ENCODE results near the gene IL10RA. TPM values are rescaled to one million over a fixed set of nuclear protein-coding genes. Genes with fewer than 3 reads are reported as not detected.

Gene IL10RA
- total and polyA plus RNA-seq, 2 of the 4 experiments (the other 2 are of a cell fraction), result 0.12 TPM; not detected in 1

DNA sequence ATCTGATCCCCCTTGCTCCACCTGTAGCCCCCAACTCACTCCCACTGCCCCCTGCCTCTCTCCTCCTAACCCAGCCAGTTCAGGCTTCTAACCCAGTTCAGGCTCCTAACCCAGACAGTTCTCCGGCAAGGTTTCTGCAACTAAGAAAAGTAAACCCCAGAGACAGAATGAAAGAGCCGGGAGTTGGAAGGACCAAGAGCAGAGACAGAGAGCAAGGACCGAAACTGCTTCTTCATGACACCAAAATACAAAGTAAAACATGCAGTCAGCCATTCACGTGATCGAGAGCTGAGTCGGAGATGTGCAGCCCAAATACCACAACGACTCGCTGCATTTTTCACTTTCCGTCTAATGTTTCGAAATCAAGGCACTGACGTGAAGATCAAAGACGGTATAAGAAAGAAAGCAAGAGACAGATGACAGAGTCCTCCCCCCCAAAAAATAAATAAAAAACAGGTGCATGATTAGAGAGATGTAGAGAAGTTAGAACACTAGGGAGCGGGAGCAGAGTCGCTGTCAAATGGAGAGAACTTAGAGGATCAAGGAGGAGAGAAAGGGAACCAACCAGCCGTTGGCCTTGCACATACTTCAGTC lies 884 bp downstream of the IL10RA start:
- Histone ChIP-seq H3K56ac (ENCODE audit: extremely low read depth, insufficient read depth, low read length) (no peak overlapping the region), H2BK5ac (ENCODE audit: low read depth, low read length, poor library complexity, severe bottlenecking) (no peak overlapping the region), H3K9me3 (ENCODE audit: control insufficient read depth, insufficient read depth, low read length) (no peaks in the 10 kb centered on the region), H4K8ac (ENCODE audit: low read depth in 2 of 2, low read length in 2 of 2) (no peak overlapping the region), H3K4me1 (ENCODE audit: control insufficient read depth, insufficient read depth, low read length) (peaks cover 2% of the 10 kb centered on the region; the same call in 1 of the 2 replicates), H3K79me1 (ENCODE audit: low read depth in 1 of 2, low read length in 2 of 2) (no peaks in the 10 kb centered on the region), H3K4me3 (ENCODE audit: insufficient read depth, low read depth, low read length) (no peak overlapping the region), H3K36me3 (ENCODE audit: control insufficient read depth, insufficient read depth, low read length) (no peaks in the 10 kb centered on the region), H3K23ac (ENCODE audit: low read depth, low read length) (no peak overlapping the region), H3K18ac (ENCODE audit: low read depth, low read length) (no peak overlapping the region), H2AK5ac (ENCODE audit: low read depth, low read length) (no peak overlapping the region), H3K4me2 (ENCODE audit: low read depth, low read length) (no peak overlapping the region), H4K91ac (ENCODE audit: insufficient read depth, low read depth, low read length) (no peak overlapping the region), H3K14ac (replicated peaks; ENCODE audit: low read depth, low read length) (no peak overlapping the region), H2AFZ (replicated peaks; ENCODE audit: low read length, poor library complexity) (no peak overlapping the region), H2BK15ac (ENCODE audit: low read depth, low read length) (no peak overlapping the region), H4K5ac (ENCODE audit: low read depth, low read length) (no peak overlapping the region), H3K27me3 (ENCODE audit: control insufficient read depth, insufficient read depth, low read length) (peaks cover 18% of the 10 kb centered on the region), H3K9ac (ENCODE audit: low read depth, low read length) (no peak overlapping the region), H4K20me1 (ENCODE audit: insufficient read depth, low read length) (no peaks in the 10 kb centered on the region), H3K4ac (ENCODE audit: low read depth, low read length) (no peak overlapping the region), H2AK9ac (replicated peaks; ENCODE audit: low read depth, low read length, poor library complexity) (no peak overlapping the region), H2BK20ac (ENCODE audit: low read depth, low read length) (no peak overlapping the region), H3K27ac (ENCODE audit: insufficient read depth, low read length) (no peak overlapping the region), H3K9me1 (ENCODE audit: insufficient read depth, low read length) (no peaks in the 10 kb centered on the region), H2BK120ac (ENCODE audit: low read depth, low read length) (no peak overlapping the region)
- intact Hi-C loops (cut with micrococcal nuclease), result no loop called here
- POLR2A ChIA-PET (ENCODE audit: unreplicated experiment), result no interaction called here
- TF ChIP-seq POLR2A (IDR thresholded peaks at IDR 0.05; ENCODE audit: low read depth, low read length), result no peak
- TF ChIP-seq MAZ (IDR thresholded peaks at IDR 0.05; ENCODE audit: borderline replicate concordance, low read depth, low read length), result no peak
- TF ChIP-seq NFE2L2 (IDR thresholded peaks at IDR 0.05; ENCODE audit: low read depth, low read length), result no peak
- TF ChIP-seq CHD1 (IDR thresholded peaks at IDR 0.05; ENCODE audit: low read depth, low read length), result no peak
- TF ChIP-seq BHLHE40 (IDR thresholded peaks at IDR 0.05; ENCODE audit: low read depth, low read length), result no peak
- no peak for TF ChIP-seq RCOR1 (IDR thresholded peaks at IDR 0.05; ENCODE audit: insufficient replicate concordance, low read length)
- no peak for TF ChIP-seq SMC3 (IDR thresholded peaks at IDR 0.05; ENCODE audit: low read depth, low read length)
- TF ChIP-seq MAFK (IDR thresholded peaks at IDR 0.05; ENCODE audit: low read depth, low read length), result no peak
- TF ChIP-seq FOS (IDR thresholded peaks at IDR 0.05; ENCODE audit: low read depth, low read length), result no peak
- no peak for TF ChIP-seq CEBPB (IDR thresholded peaks at IDR 0.05; ENCODE audit: low read depth, low read length)
- no peak for TF ChIP-seq RAD21 (IDR thresholded peaks at IDR 0.05; ENCODE audit: low read length)
- TF ChIP-seq RFX5 (IDR thresholded peaks at IDR 0.05; ENCODE audit: low read depth, low read length), result no peak
- no peak for TF ChIP-seq MXI1 (IDR thresholded peaks at IDR 0.05; ENCODE audit: borderline replicate concordance, low read depth, low read length)
- TF ChIP-seq, protein P1, sequence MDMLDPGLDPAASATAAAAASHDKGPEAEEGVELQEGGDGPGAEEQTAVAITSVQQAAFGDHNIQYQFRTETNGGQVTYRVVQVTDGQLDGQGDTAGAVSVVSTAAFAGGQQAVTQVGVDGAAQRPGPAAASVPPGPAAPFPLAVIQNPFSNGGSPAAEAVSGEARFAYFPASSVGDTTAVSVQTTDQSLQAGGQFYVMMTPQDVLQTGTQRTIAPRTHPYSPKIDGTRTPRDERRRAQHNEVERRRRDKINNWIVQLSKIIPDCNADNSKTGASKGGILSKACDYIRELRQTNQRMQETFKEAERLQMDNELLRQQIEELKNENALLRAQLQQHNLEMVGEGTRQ (IDR thresholded peaks at IDR 0.05; ENCODE audit: low read depth, low read length), result no peak
- TF ChIP-seq CTCF (conservative IDR thresholded peaks at IDR 0.05; ENCODE audit: low read depth, low read length), result no peak
- no peak for TF ChIP-seq ELK1 (IDR thresholded peaks at IDR 0.05; ENCODE audit: borderline replicate concordance, low read depth, low read length)
- WGBS, 2 experiments (ENCODE audit: extremely low coverage in 2 of 2, insufficient read length in 1 of 2), result 62% methylated on average over 8 of the region's 15 CpGs; no CpG with 5 or more reads in 1 of the 2 experiments
- no peak for ATAC-seq (ENCODE audit: low read depth)
- in situ Hi-C loops (cut with MboI; ENCODE audit: low sequenced_read_pairs), result no loop called here
- dilution Hi-C loops (cut with HindIII; ENCODE audit: low sequenced_read_pairs, unreplicated experiment), result no loop called here
- no TSS peak for BruUV-seq (replicated peaks)
- DNase-seq, result no peak
- CTCF ChIA-PET, result no interaction called here
